Osteoblast (primary cell): ENCODE measurements around the gene SLC29A1. TPM values are rescaled to one million over a fixed set of nuclear protein-coding genes. Genes with fewer than 3 reads are reported as not detected.
"Not testable (repeated sequence)": the region's sequence is repeated elsewhere in the genome, so short reads cannot be mapped to it uniquely, and the experiment has no call there.

ENCODE experiments used
- DNase-seq: peaks from one replicate; pipeline ENCODE4 v3.0.0; 2011; ENCODE audit warnings: low spot score, mixed read lengths; ENCODE audit not compliant: insufficient read length; ENCODE audit errors: missing footprints
- H2AFZ ChIP-seq: 2 replicates; pipeline ENCODE4 v1.6.0; 2011; ENCODE audit warnings: mild to moderate bottlenecking, low read length
- H3K27ac ChIP-seq: 2 replicates; pipeline ENCODE4 v1.5.1; 2011; ENCODE audit warnings: mild to moderate bottlenecking, low read depth, low read length, moderate library complexity
- H3K27me3 ChIP-seq: 2 replicates; pipeline ENCODE4 v1.6.0; 2012; ENCODE audit warnings: mild to moderate bottlenecking, control low read depth, inconsistent platforms, low read length, moderate library complexity; ENCODE audit not compliant: insufficient read depth
- H3K36me3 ChIP-seq: 2 replicates; pipeline ENCODE4 v1.5.1; 2011; ENCODE audit warnings: mild to moderate bottlenecking, low read length, control low read depth, moderate library complexity; ENCODE audit not compliant: insufficient read depth
- H3K4me1 ChIP-seq: 2 replicates; pipeline ENCODE4 v1.5.1; 2011; ENCODE audit warnings: mild to moderate bottlenecking, low read length, control low read depth, moderate library complexity; ENCODE audit not compliant: insufficient read depth
- H3K4me2 ChIP-seq: 2 replicates; pipeline ENCODE4 v1.6.0; 2011; ENCODE audit warnings: mild to moderate bottlenecking, low read length; ENCODE audit not compliant: insufficient read depth
- H3K4me3 ChIP-seq: fragments of 200-600 bp; sonication (generic); 3 replicates; pipeline ENCODE4 v1.5.1; 2012; ENCODE audit warnings: mild to moderate bottlenecking, low read length, inconsistent platforms; ENCODE audit not compliant: insufficient read depth
- H3K79me2 ChIP-seq: 2 replicates; pipeline ENCODE4 v1.6.0; 2012; ENCODE audit warnings: mild to moderate bottlenecking, low read length, control low read depth, inconsistent platforms; ENCODE audit not compliant: insufficient read depth
- H3K9me3 ChIP-seq: 2 replicates; pipeline ENCODE4 v1.5.1; 2011; ENCODE audit warnings: low read depth, low read length, control low read depth
- H4K20me1 ChIP-seq: 2 replicates; pipeline ENCODE4 v1.6.0; 2012; ENCODE audit warnings: mild to moderate bottlenecking, low read length, control low read depth; ENCODE audit not compliant: insufficient read depth
- CTCF ChIP-seq: IDR thresholded peaks from 2 replicates; pipeline ENCODE4 v1.5.1; 2011; ENCODE audit warnings: mild to moderate bottlenecking, low read depth, low read length, moderate library complexity; ENCODE audit errors: extremely low read depth
- total RNA-seq: library from RNA; depleted of rRNA; stranded (reverse); fragments of >200 nt; gene quantifications from 2 replicates; pipeline ENCODE4 v1.2.3, GENCODE V29; 2012

SLC29A1 gene
- total RNA-seq, 1 donor, result 8.0 TPM

- Histone ChIP-seq H3K36me3 (no peaks in the 10 kb centered on the region), H3K79me2 (no peaks in the 10 kb centered on the region), H3K4me2 (no peak overlapping the region), H3K27ac (no peak overlapping the region), H4K20me1 (no peaks in the 10 kb centered on the region), H2AFZ (no peak overlapping the region), H3K9me3 (no peaks in the 10 kb centered on the region), H3K27me3 (peaks cover 6% of the 10 kb centered on the region), H3K4me3 (no peak overlapping the region), H3K4me1 (no peaks in the 10 kb centered on the region)
- TF ChIP-seq CTCF, result no peak
- no peak for DNase-seq
Observed at GRCh38 chr6:44193307-44193910, 30.0 kb upstream of the SLC29A1 start.

- H4K20me1 ChIP-seq, result no peaks in the 10 kb centered on the region
Observed at GRCh38 chr6:44194326-44194725, 29.1 kb upstream of the SLC29A1 start.

GRCh38 chr6:44196351-44196750 is 27.0 kb upstream of the SLC29A1 start:
- DNase-seq, H3K36me3 ChIP-seq, H3K79me2 ChIP-seq, H3K4me3 ChIP-seq, H2AFZ ChIP-seq, H3K27ac ChIP-seq, H3K9me3 ChIP-seq, H3K27me3 ChIP-seq, H4K20me1 ChIP-seq, H3K4me1 ChIP-seq, H3K4me2 ChIP-seq: not testable (repeated sequence)

More at GRCh38 chr6:44194326-44194725, 29.1 kb upstream of the SLC29A1 start:
- no peak for TF ChIP-seq CTCF
- Histone ChIP-seq H3K79me2 (no peaks in the 10 kb centered on the region), H3K36me3 (no peaks in the 10 kb centered on the region), H3K4me1 (no peaks in the 10 kb centered on the region), H2AFZ (no peak overlapping the region), H3K9me3 (no peaks in the 10 kb centered on the region), H3K4me3 (no peak overlapping the region), H3K4me2 (no peak overlapping the region), H3K27me3 (peaks cover 4% of the 10 kb centered on the region), H3K27ac (no peak overlapping the region)
- DNase-seq, result no peak

GRCh38 chr6:44198684-44199083 is 24.7 kb upstream of the SLC29A1 start:
- TF ChIP-seq CTCF, result no peak
- DNase-seq, result no peak

More at GRCh38 chr6:44198684-44199083, 24.7 kb upstream of the SLC29A1 start:
- Histone ChIP-seq H3K4me2 (no peak overlapping the region), H2AFZ (no peak overlapping the region), H3K4me1 (no peaks in the 10 kb centered on the region), H4K20me1 (no peaks in the 10 kb centered on the region), H3K36me3 (no peaks in the 10 kb centered on the region), H3K4me3 (no peak overlapping the region), H3K27me3 (peaks cover 4% of the 10 kb centered on the region), H3K27ac (no peak overlapping the region), H3K79me2 (no peaks in the 10 kb centered on the region), H3K9me3 (no peaks in the 10 kb centered on the region)
